Measurements from ENCODE around the gene EDC4.

DNA sequence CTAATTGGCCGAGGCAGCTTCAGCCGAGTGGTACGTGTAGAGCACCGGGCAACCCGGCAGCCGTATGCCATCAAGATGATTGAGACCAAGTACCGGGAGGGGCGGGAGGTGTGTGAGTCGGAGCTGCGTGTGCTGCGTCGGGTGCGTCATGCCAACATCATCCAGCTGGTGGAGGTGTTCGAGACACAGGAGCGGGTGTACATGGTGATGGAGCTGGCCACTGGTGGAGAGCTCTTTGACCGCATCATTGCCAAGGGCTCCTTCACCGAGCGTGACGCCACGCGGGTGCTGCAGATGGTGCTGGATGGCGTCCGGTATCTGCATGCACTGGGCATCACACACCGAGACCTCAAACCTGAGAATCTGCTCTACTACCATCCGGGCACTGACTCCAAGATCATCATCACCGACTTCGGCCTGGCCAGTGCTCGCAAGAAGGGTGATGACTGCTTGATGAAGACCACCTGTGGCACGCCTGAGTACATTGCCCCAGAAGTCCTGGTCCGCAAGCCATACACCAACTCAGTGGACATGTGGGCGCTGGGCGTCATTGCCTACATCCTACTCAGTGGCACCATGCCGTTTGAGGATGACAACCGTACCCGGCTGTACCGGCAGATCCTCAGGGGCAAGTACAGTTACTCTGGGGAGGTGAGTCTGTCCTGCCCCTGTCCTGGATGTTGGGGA, 36.3 kb downstream of the EDC4 start:
- TF ChIP-seq CTCF (conservative IDR thresholded peaks at IDR 0.05; ENCODE audit: low read length), result no peak
- no peak for TF ChIP-seq EZH2phosphoT487 (IDR thresholded peaks at IDR 0.05; ENCODE audit: borderline replicate concordance, low read depth, low read length)

Measured in OCI-LY7 (cell line).